Anterior cingulate cortex (tissue), 58 donors: ENCODE results near the gene CRYL1.

ENCODE experiments used
- DNase-seq, 58 donors: peaks; one replicate each; lab custom pipeline; 2025; lab: John Stamatoyannopoulos, UW

Gene CRYL1

DNA sequence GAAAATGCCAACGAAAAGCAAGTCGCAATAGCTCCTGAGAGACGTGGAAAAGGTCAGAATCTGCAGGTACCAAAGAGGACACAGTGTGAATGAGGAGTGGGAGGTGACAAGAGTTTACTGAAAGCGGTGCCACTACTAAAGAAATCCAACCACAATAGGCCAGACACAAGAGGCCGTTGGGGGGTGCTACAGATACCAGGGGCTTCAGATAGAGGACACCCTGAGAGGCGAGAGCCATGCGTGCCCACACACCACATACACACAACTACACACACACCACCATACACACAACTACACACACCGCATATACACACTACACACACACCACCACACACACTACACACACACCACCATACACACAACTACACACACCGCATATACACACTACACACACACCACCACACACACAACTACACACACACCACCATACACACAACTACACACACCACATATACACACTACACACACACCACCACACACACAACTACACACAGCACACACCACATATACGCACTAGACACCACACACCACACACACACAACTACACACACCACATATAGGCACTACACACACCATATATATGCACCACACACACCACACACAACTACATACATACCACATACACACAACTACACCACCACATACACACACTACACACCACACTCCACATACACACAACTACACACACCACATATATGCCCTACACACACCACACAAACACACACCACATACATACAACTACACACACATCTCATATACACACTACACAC, 28.5 kb downstream of the CRYL1 start:
- no peak for DNase-seq

- peak in 46 of 58 donors; percentile 3 to 79 (median 40) for DNase-seq
Measured at GRCh38 chr13:20495087-20496023, 30.3 kb downstream of the CRYL1 start.

- DNase-seq, result no peak
Measured at GRCh38 chr13:20494656-20495055, 31.0 kb downstream of the CRYL1 start.

DNA sequence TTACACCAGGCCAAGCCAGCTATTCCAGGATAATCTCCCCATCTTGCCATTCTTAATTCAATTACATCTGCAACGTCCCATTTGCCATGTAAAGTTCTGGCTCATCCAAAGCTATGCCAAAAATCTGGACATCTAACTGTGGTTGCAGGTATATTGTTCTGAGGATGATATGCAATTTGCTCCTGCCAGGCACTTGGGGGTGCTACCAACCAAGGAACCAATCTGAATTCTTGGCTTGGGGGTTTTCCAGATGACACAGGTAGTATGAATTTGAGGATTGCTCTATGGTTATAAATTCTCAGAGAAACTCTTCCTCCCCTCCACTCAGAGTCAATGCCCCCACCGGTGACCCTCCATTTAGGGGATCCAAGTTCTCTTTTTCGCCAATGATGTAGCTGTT, 33.0 kb downstream of the CRYL1 start:
- DNase-seq, result peak in 2 of 58 donors; percentile 10 to 13

- no peak for DNase-seq
Measured at GRCh38 chr13:20491926-20492435, 33.7 kb downstream of the CRYL1 start.

DNA sequence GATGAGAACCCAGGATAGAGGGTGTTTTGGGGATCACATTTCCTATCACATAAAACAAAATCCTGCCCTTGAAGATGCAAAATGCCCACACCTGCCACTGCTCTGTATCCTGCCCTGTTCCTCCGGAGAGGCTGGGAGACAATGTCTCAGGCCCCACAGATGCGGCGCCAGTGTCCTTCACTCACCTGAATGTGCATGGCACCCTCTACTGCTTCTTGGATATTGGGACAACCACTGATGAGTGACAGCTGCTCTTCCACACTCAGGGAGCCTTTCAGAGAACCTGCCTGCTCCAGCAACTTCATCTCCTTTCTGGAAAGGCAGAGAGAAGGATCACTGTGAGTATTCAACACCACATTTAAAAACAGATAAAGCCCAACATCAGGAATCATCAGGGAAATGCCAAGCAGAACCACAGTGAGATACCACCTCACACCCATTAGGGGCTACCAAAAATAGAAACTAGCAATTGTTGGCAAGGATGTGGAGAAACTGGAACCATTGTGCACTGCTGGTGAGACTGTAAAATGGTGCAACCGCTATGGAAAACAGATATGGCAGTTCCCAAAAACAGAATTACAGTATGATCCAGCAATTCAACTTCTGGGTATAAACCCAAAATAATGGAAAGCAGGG, 36.4 kb downstream of the CRYL1 start:
- DNase-seq, result peak in 6 of 58 donors; percentile 9 to 57 (median 34)

DNA sequence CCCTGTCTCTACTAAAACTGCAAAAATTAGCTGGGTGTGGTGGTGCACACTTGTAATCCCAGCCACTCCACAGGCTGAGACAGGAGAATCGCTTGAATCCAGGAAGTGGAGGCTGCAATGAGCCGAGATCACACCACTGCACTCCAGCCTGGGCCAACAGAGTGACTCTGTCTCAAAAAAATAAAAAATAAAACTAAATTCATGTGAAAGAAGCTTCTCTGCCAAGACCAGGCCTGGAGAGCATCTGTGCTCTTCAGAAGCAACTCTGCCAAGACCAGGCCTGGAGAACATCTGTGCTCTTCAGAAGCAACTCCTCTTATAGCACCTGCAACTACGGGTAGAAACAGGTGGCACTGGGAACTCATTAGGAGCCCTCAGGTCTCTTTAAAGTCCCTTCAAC, 37.7 kb downstream of the CRYL1 start:
- DNase-seq, result peak in 6 of 58 donors; percentile 8 to 17 (median 14)

GRCh38 chr13:20482787-20483186, 42.9 kb downstream of the CRYL1 start:
- no peak for DNase-seq

GRCh38 chr13:20482275-20482761, 43.3 kb downstream of the CRYL1 start:
- no peak for DNase-seq

DNA sequence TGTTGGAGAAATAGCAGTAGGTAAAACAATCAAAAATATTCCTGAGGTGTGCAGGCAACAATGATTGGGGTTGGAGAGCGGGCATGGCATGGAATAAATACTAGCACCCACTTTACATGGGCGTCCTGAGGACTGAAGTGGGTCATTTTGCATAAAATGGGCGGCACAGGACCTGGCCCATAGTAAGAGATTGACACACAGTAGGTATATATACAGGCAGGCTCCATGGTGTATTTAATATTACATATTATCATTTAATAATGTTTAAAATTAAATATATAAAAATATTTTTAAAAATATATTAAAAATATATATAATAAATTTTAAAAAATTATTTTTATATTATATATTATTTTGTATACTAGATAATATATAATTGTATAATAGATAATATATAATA, 48.3 kb downstream of the CRYL1 start:
- no peak for DNase-seq

GRCh38 chr13:20475927-20476691, 49.5 kb downstream of the CRYL1 start:
- no peak for DNase-seq

DNA sequence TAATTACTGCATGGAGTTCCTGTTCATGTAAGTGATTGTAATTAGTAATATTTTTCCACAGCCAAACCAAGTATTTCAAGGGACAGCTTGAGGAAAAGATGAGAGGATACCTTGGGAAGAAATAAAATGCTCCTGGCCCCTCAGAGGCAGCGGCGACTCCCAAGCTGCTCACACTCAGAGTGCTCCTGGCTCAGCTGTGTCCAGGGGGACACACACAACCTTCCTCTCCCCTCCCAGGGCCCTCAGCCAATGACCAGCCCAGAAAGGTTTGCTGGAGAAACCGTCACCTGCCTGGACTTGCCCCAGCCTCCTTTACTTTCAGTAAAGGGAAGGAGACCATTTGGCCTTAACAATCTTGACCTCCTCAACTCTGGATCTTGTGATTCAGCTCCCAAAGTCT, 51.1 kb downstream of the CRYL1 start:
- no peak for DNase-seq

DNA sequence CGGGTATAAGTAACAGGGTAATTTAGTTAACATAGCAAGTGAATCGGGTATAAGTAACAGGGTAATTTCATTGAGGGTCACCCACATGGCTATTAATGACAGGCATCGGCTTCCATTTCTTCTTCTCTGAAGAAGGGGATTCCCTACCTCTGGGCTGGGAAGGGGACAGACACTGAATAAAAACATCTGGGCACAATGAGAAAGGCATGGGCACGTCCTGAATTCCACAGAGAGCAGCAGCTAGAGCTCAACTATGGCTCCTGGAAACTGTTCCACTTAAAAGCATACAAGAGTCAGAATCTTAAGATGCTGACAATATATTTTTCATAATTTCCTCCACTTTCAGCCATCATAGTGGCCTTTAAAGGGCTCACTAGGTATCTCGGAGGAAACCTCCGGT, 51.8 kb downstream of the CRYL1 start:
- DNase-seq, result no peak

DNA sequence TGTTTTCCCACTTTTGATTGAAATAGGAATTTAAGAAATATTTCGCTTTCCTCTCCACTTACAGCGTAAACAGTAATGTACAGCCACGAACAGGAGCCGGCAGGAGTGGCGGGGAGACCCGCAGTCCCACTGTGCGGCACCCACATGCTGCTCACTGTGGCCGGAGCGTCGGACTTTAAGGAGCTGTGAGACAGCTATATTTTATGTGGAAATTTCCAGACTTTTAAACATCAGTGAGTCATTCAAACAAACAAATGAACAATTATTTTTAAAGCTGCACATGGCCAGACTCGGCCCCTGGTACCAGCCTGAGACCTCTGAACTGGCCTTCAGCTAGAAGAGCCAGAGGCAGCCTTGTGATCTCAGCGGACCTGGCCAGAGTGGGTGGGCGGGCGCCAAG, 52.5 kb downstream of the CRYL1 start:
- DNase-seq, result no peak

DNA sequence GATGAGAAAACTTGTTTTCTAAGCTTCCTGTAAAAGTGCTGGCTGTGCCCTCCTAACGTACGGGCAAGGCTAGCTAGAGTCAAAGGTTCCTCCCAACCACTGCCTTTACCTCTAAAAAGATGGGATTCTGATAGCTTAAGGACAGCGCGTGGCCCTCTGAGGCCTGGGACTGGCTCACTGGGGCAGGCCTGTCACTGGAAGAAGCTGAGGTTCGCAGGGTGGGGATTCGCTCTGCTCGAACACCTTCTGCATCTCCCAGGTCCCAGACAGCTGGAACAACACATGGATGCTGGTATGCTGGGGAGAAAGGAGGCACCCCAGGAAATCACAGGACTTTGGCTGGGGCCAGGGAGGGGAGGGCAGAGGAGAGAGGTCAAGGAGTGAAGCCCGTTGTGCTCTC, 53.1 kb downstream of the CRYL1 start:
- DNase-seq, result no peak

- peak in 1 of 58 donors; percentile 12 for DNase-seq
Measured at GRCh38 chr13:20470136-20470535, 55.5 kb downstream of the CRYL1 start.

- no peak for DNase-seq
Measured at GRCh38 chr13:20466371-20466770, 59.3 kb downstream of the CRYL1 start.

DNA sequence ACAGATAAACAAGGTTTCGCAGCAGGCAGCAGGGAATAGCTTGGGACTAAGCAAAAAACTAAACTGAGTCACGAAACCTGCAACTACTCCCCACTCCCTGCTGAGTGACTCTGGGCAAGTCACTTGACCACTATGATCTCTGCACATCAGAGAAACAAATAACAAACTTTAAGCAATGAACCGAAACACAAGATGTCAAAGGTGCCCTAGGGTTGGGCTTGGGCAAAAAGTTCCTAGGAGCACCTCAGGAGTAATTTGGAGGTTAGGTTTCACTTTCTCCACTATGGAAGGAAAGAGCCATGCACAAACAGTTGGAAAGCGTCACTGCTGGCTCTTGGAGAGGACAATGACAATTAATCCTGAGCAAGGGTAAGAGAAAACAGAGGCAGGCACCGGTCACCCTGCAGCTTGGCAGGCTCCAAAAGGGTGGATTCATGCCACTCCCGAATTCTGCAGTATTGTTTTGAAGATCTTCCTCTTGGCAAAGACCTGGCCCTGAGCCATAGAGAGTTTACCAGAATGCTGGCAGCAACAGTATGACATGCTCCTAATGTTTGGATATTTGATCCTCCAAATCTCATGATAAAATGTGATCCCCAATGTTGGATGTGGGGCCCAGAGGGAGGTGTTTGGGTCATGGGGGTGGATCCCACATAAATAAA, 60.3 kb downstream of the CRYL1 start:
- DNase-seq, result peak in 1 of 58 donors; percentile 67

DNA sequence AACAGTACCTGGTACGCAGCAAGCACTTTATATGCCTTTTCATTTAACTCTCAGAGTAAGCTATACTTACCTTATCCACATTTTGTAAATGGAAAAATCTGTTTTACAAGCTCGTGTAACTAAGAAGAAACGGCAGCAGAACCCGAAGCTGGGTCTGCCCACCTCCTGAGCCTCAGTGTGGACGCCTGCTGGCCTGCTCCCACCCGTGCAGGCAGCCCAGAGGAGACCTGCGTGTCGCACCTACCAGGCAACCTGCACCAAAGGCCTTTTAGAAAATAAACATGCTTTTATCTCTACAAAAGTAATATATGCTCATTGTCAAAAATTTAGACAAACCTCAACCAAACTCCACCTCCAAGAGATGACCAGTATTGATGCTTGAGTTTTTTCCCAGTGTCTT, 62.7 kb downstream of the CRYL1 start:
- no peak for DNase-seq
